A549 (cell line): ENCODE results near the gene ZFPM1. TPM values are rescaled to one million over a fixed set of nuclear protein-coding genes. Genes with fewer than 3 reads are reported as not detected.

Experiments used
- ATAC-seq, 2 experiments: fragments of 200-7000 bp in 1 of 2; fragments of >200 bp in 1 of 2; cut with Nextera tagmentation in 1 of 2; cut with Tn5 transposase in 1 of 2; 3 replicates each; pipeline versions ENCODE4 v1.8.0 to v1.9.1; 2018 to 2020; ENCODE audit warnings: mild to moderate bottlenecking in 1 of 2, moderate library complexity in 1 of 2
- CTCF ChIA-PET: fragments of 300-600 bp; sonication (Branson Sonifier 250); formaldehyde crosslinking; extraction: SDS; loops from one replicate; lab custom pipeline; 2021; ENCODE audit warnings: antibody characterized with exemption, inconsistent platforms; lab: Yijun Ruan, JAX
- POLR2A ChIA-PET: fragments of 350-600 bp; formaldehyde crosslinking; extraction: SDS; loops from one replicate; lab custom pipeline; 2021; ENCODE audit warnings: antibody characterized with exemption, inconsistent platforms; lab: Yijun Ruan, JAX
- DNase-seq, 2 experiments: peaks; one replicate each; pipeline versions ENCODE4 v3.0.0 to v3.0.0-alpha.2; 2011 to 2016; ENCODE audit warnings: low read depth in 1 of 2, low spot score in 1 of 2
- FAIRE-seq: peaks from 2 replicates; lab custom pipeline; 2011; peaks lifted over from hg19 to GRCh38; lab: Jason Lieb, UNC
- H3K27ac ChIP-seq, 2 experiments: fragments of >200 bp; sonication (Bioruptor Twin); formaldehyde crosslinking; 3 replicates each; pipeline ENCODE4 v1.5.1; 2016 to 2017
- H3K4me1 ChIP-seq: fragments of >200 bp; sonication (Bioruptor Twin); formaldehyde crosslinking; 3 replicates; pipeline ENCODE4 v1.6.1; 2016
- H3K4me2 ChIP-seq: fragments of >200 bp; sonication (Bioruptor Twin); formaldehyde crosslinking; 3 replicates; pipeline ENCODE4 v1.6.1; 2016
- H3K4me3 ChIP-seq: fragments of >200 bp; sonication (Bioruptor Twin); formaldehyde crosslinking; 3 replicates; pipeline ENCODE4 v1.5.1; 2016
- H3K9me3 ChIP-seq: fragments of >200 bp; sonication (Bioruptor Twin); formaldehyde crosslinking; 3 replicates; pipeline ENCODE4 v1.6.1; 2016
- CEBPB ChIP-seq, 2 experiments: fragments of >200 bp in 1 of 2; sonication (Bioruptor Twin) in 1 of 2; formaldehyde crosslinking in 1 of 2; IDR thresholded peaks; 2 replicates each; pipeline ENCODE4 v1.6.1; 2012 to 2016
- CHD2 ChIP-seq: fragments of 150-350 bp; IDR thresholded peaks from 2 replicates; pipeline ENCODE4 v1.6.1; 2014; ENCODE audit warnings: low read length; ENCODE audit not compliant: partially characterized antibody
- CHD4 ChIP-seq: fragments of 200-600 bp; sonication (generic); IDR thresholded peaks from 2 replicates; pipeline ENCODE4 v1.6.1; 2016; ENCODE audit warnings: antibody characterized with exemption, mild to moderate bottlenecking, borderline replicate concordance
- E2F6 ChIP-seq: IDR thresholded peaks from 2 replicates; pipeline ENCODE4 v1.6.1; 2012; ENCODE audit warnings: low read depth, borderline replicate concordance
- ESRRA ChIP-seq: fragments of 150-350 bp; IDR thresholded peaks from 2 replicates; pipeline ENCODE4 v1.6.1; 2014; ENCODE audit warnings: mild to moderate bottlenecking, low read length, borderline replicate concordance
- FOSL2 ChIP-seq, 2 experiments: fragments of 450-650 bp in 1 of 2; fragments of >200 bp in 1 of 2; sonication (Bioruptor Twin) in 1 of 2; formaldehyde crosslinking; IDR thresholded peaks; 2 replicates each; pipeline versions ENCODE4 v1.5.0 to v1.6.1; 2016 to 2020; ENCODE audit warnings: mild to moderate bottlenecking in 1 of 2, moderate library complexity in 1 of 2
- FOXS1 ChIP-seq: fragments of 250-450 bp; sonication (Bioruptor Pico); IDR thresholded peaks from 2 replicates; pipeline ENCODE4 v1.5.0; 2020; ENCODE audit warnings: mild to moderate bottlenecking, moderate library complexity
- HEYL ChIP-seq: fragments of 250-450 bp; sonication (Bioruptor Pico); IDR thresholded peaks from 2 replicates; pipeline ENCODE4 v1.8.0; 2021; ENCODE audit warnings: mild to moderate bottlenecking, moderate library complexity
- HOXA7 ChIP-seq: fragments of 250-450 bp; sonication (Bioruptor Pico); IDR thresholded peaks from 2 replicates; pipeline ENCODE4 v1.5.0; 2020; ENCODE audit warnings: mild to moderate bottlenecking, moderate library complexity
- HOXB13 ChIP-seq: fragments of 250-450 bp; sonication (Bioruptor Pico); IDR thresholded peaks from 2 replicates; pipeline ENCODE4 v1.5.0; 2020; ENCODE audit warnings: low read depth, mild to moderate bottlenecking, moderate library complexity
- MAZ ChIP-seq: fragments of 150-350 bp; IDR thresholded peaks from 2 replicates; pipeline ENCODE4 v1.6.1; 2014; ENCODE audit warnings: antibody characterized with exemption, low read depth, low read length, borderline replicate concordance
- MYC ChIP-seq: IDR thresholded peaks from 2 replicates; pipeline ENCODE4 v1.6.1; 2012; ENCODE audit warnings: mild to moderate bottlenecking, inconsistent platforms, low read length, improper control_type of control experiment, borderline replicate concordance
- NFE2L2 ChIP-seq: fragments of 150-350 bp; conservative IDR thresholded peaks from 2 replicates; pipeline ENCODE4 v1.6.1; 2014; ENCODE audit warnings: low read length
- PBX3 ChIP-seq: IDR thresholded peaks from 2 replicates; pipeline ENCODE4 v1.6.1; 2012
- RARB ChIP-seq: fragments of 250-450 bp; sonication (Bioruptor Pico); IDR thresholded peaks from 2 replicates; pipeline ENCODE4 v1.8.0; 2021; ENCODE audit warnings: mild to moderate bottlenecking, moderate library complexity
- RCOR1 ChIP-seq: fragments of 150-350 bp; IDR thresholded peaks from 2 replicates; pipeline ENCODE4 v1.6.1; 2014; ENCODE audit warnings: antibody characterized with exemption, low read length, low read depth
- RFX5 ChIP-seq: fragments of 450-650 bp; IDR thresholded peaks from 2 replicates; pipeline ENCODE4 v1.7.1; 2014; ENCODE audit warnings: antibody characterized with exemption, mild to moderate bottlenecking, moderate library complexity
- TP53 ChIP-seq: fragments of 250-450 bp; sonication (Bioruptor Pico); IDR thresholded peaks from 2 replicates; pipeline ENCODE4 v1.5.0; 2021; ENCODE audit warnings: mild to moderate bottlenecking, moderate library complexity
- ZFP36 ChIP-seq: fragments of 450-650 bp; IDR thresholded peaks from 2 replicates; pipeline ENCODE4 v1.6.1; 2014; ENCODE audit warnings: borderline replicate concordance; ENCODE audit not compliant: partially characterized antibody
- ZNF302 ChIP-seq: fragments of 250-450 bp; sonication (Bioruptor Pico); IDR thresholded peaks from 2 replicates; pipeline ENCODE4 v1.9.0; 2021; ENCODE audit warnings: inconsistent platforms, mild to moderate bottlenecking, moderate library complexity
- WGBS: methylation state at CpG from one replicate; pipeline ENCODE4 v1.1.6; 2017; ENCODE audit errors: missing lambda C conversion rate; 5-methylcytosine and 5-hydroxymethylcytosine counted together
- polyA plus RNA-seq, 4 experiments: library from polyadenylated mRNA; depleted of rRNA in 3 of 4; stranded (reverse); fragments of >200 nt; fragmentation: RNase III in 1 of 4; extraction: RNeasy Plus Mini Kit Qiagen cat#74134 plus additional on column Dnase treatment in 1 of 4; gene quantifications; 2 replicates in 3 of 4; 3 replicates in 1 of 4; pipeline ENCODE4 v1.2.3, GENCODE V29; 2011 to 2017

ZFPM1 gene
- polyA plus RNA-seq, 2 of the 4 experiments (the other 2 are of a cell fraction), result 0.36 to 2.5 TPM

GRCh38 chr16:88422733-88423447 lies 30.2 kb upstream of the ZFPM1 start:
- FAIRE-seq (no peak), DNase-seq (no peak), ATAC-seq (no peak)
- H3K4me1 ChIP-seq, result no peaks in the 10 kb centered on the region
- CTCF ChIA-PET, result interaction anchor here (1.7 kb wide), 1 partner anchor 14 kb away, joined by 4 read pairs; no protein-coding TSS in a partner anchor
- no peak overlapping the region for H3K4me3 ChIP-seq
- POLR2A ChIA-PET, result no interaction called here
- no peaks in the 10 kb centered on the region for H3K9me3 ChIP-seq
- no peak overlapping the region for H3K27ac ChIP-seq
- H3K4me2 ChIP-seq, result no peak overlapping the region
- WGBS, result 55% methylated on average over 3 of the region's 3 CpGs
- TF ChIP-seq CHD4 (no peak), HOXA7 (CRISPR knock-in tag) (no peak), MAZ (no peak)

GRCh38 chr16:88423448-88423850 lies 29.6 kb upstream of the ZFPM1 start:
- DNase-seq (no peak), FAIRE-seq (no peak), ATAC-seq (no peak)
- Histone ChIP-seq H3K4me1 (no peaks in the 10 kb centered on the region), H3K9me3 (no peaks in the 10 kb centered on the region), H3K27ac (no peak overlapping the region), H3K4me2 (no peak overlapping the region), H3K4me3 (no peak overlapping the region)
- CTCF ChIA-PET, result interaction anchor here (1.7 kb wide), 1 partner anchor 13 kb away, joined by 4 read pairs; no protein-coding TSS in a partner anchor
- POLR2A ChIA-PET, result no interaction called here
- WGBS, result 94% methylated on average over 6 of the region's 6 CpGs
- TF ChIP-seq MAZ (no peak), ZNF302 (CRISPR knock-in tag) (no peak), CHD2 (no peak), E2F6 (no peak), FOXS1 (CRISPR knock-in tag) (no peak), RARB (no peak), HEYL (CRISPR knock-in tag) (no peak), HOXA7 (CRISPR knock-in tag) (no peak), ZFP36 (no peak), RFX5 (no peak)

GRCh38 chr16:88424587-88425235 lies 28.4 kb upstream of the ZFPM1 start:
- peak overlapping the region in 1 of 2 experiments; percentile 36; a peak in 1 of 6 replicates for H3K27ac ChIP-seq
- POLR2A ChIA-PET, result interaction anchor here (0.9 kb wide), 1 partner anchor 11 kb away, joined by 3 read pairs; no protein-coding TSS in a partner anchor
- no peak overlapping the region for H3K4me2 ChIP-seq

DNA sequence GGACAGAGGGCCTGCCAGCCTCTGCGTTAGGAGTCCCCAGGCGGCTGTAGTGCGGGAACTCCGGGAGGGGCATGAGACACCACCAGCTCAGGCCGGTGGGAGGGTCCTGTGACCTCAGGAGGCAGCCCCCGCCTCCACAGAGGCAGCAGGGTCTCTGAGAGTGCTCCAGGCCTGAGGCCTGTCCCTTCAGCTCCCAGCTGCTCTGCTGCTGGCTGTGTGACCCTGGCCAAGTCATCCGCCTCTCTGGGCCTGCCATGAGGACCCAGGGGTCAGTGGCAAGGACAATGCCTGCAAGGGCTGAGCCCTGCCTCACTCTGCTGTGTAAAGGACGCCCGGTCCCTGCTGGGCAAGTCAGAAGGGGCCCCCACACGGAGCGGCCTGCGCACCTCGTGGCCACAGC lies 27.1 kb upstream of the ZFPM1 start:
- Histone ChIP-seq H3K4me3 (no peak overlapping the region), H3K4me1 (no peaks in the 10 kb centered on the region), H3K9me3 (no peaks in the 10 kb centered on the region), H3K27ac (no peak overlapping the region), H3K4me2 (no peak overlapping the region)
- no peak for DNase-seq
- FAIRE-seq, result no peak
- TF ChIP-seq MYC (no peak), TP53 (no peak), CEBPB (IDR thresholded peaks at IDR 0.05) (no peak), NFE2L2 (no peak), RCOR1 (no peak), ZFP36 (no peak), FOSL2 (IDR thresholded peaks at IDR 0.05) (no peak), FOSL2 (CRISPR knock-in tag; IDR thresholded peaks at IDR 0.05) (no peak), HOXB13 (no peak), FOXS1 (CRISPR knock-in tag) (no peak), PBX3 (no peak)
- 97% methylated on average over 6 of the region's 13 CpGs for WGBS
- ChIA-PET CTCF (no interaction called here), POLR2A (no interaction called here)
- peak in 1 of 2 experiments; percentile 2; a peak in 1 of 6 replicates for ATAC-seq

More at GRCh38 chr16:88424587-88425235, 28.4 kb upstream of the ZFPM1 start:
- Histone ChIP-seq H3K4me3 (no peak overlapping the region), H3K9me3 (no peaks in the 10 kb centered on the region), H3K4me1 (no peaks in the 10 kb centered on the region)
- 74% methylated on average over 17 of the region's 24 CpGs for WGBS
- no peak for FAIRE-seq
- no peak for ATAC-seq
- no peak for DNase-seq
- CTCF ChIA-PET, result interaction anchor here (1.0 to 1.7 kb wide), 2 partner anchors 12 to 442 kb away, joined by 3 to 4 read pairs; no protein-coding TSS in a partner anchor
- TF ChIP-seq MYC (no peak), ESRRA (no peak)
